Effector memory CD8-positive, alpha-beta T cell (primary cell): ENCODE measurements around the gene E2F1.

Experiments
- ATAC-seq: fragments of 150-1000 bp; cut with Tn5 transposase; replicated peaks from 2 replicates; pipeline ENCODE4 v1.10.0; 2021; ENCODE audit warnings: mild to moderate bottlenecking, moderate library complexity
- DNase-seq, 3 experiments: peaks; one replicate each; pipeline ENCODE4 v3.0.0; 2021
- H3K27ac Mint-ChIP-seq, 2 donors: one replicate each; pipeline ENCODE4 v1.8.0; 2022; ENCODE audit warnings: mild to moderate bottlenecking in 2 of 2, mixed read lengths in 2 of 2, moderate library complexity in 2 of 2
- H3K27me3 Mint-ChIP-seq, 2 donors: one replicate each; pipeline ENCODE4 v1.8.0; 2022; ENCODE audit warnings: mixed read lengths in 2 of 2
- H3K36me3 Mint-ChIP-seq: one replicate; pipeline ENCODE4 v1.8.0; 2022; ENCODE audit warnings: mild to moderate bottlenecking, moderate library complexity, mixed read lengths; ENCODE audit not compliant: insufficient read depth
- H3K4me1 Mint-ChIP-seq, 2 donors: one replicate each; pipeline ENCODE4 v1.8.0; 2022; ENCODE audit warnings: low read depth in 2 of 2, mixed read lengths in 2 of 2
- H3K4me3 Mint-ChIP-seq, 2 donors: one replicate each; pipeline ENCODE4 v1.8.0; 2022; ENCODE audit warnings: mild to moderate bottlenecking in 2 of 2, mixed read lengths in 2 of 2, moderate library complexity in 2 of 2
- H3K9me3 Mint-ChIP-seq, 2 donors: one replicate each; pipeline ENCODE4 v1.8.0; 2022; ENCODE audit warnings: mixed read lengths in 2 of 2

Gene E2F1

DNA sequence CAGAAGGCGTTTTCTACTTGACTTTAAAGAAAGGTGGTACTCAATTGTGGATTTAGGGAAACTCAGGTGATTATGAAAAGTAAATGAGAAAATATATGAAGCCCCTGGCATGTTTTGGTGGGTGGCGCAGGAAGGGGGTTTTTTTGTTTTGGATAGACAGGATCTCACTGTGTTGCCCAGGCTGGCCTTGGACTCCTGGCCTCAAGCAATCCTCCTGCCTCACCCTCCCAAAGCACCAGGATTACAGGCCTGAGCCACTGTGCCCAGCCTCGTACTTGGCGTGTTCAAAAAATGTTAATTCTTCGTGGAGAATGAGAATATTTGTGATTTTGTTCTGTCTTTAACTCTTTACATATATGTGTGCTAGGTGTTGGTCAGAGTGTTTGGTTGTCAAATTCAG, 56.2 kb downstream of the E2F1 start:
- Mint-ChIP-seq H3K9me3 (no peaks in the 10 kb centered on the region), H3K4me1 (peaks cover 10 to 13% of the 10 kb centered on the region in 2 donors), H3K27ac (peak overlapping the region in 1 of 2 donors; percentile 49), H3K36me3 (peaks cover 29% of the 10 kb centered on the region), H3K27me3 (no peaks in the 10 kb centered on the region), H3K4me3 (no peak overlapping the region)
- ATAC-seq (no peak), DNase-seq (no peak)

DNA sequence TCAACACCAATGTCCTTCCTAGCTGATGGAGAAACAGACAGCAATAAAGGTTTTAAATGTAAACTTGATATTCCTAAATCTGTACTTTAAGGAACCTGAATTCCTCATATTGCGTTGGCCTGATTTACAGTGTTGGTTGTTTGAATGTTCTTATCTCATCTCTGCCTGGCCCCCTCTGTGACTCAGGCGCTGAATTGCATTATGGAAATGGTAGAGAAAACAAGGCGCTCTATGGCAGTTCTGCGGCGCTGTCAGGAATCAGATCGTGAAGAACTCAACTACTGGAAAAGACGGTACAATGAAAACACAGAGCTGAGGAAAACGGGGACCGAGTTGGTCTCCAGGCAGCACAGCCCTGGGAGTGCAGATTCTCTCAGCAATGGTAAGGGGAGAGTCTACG, 56.7 kb downstream of the E2F1 start:
- Mint-ChIP-seq H3K27me3 (no peaks in the 10 kb centered on the region), H3K4me1 (peaks cover 15 to 17% of the 10 kb centered on the region in 2 donors), H3K27ac (peak overlapping the region in 1 of 2 donors; percentile 15), H3K9me3 (no peaks in the 10 kb centered on the region), H3K36me3 (peaks cover 28% of the 10 kb centered on the region), H3K4me3 (no peak overlapping the region)
- ATAC-seq (no peak), DNase-seq (no peak)

DNA sequence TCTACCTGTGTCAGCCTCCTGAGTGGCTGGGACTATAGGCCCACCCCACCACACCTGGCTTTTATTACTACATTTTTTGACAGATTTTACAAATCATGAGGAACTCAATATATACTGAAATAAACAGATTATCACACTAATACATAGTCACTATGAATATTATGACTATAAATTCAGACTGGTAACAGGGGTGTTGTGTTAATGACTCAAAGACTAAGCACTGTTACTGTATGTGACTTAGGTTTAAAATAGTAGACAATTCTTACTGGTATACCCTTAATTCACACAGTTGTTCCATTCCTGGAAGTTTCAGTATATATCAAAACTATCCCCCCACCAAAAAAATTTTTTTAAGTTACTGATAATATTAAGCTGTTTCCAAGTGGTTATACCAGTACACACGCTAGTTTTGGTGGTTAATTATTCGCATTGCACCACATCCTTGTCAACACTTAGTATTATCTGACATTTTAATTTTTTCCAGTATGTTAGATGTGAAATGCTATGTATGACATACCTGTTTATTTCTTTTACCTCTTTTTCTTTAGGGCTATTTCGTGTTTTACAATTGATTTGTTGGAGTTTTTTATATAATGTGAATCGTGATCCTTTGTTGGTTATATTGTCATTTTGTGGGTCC, 58.5 kb downstream of the E2F1 start:
- ATAC-seq, result no peak
- H3K9me3 Mint-ChIP-seq, result no peaks in the 10 kb centered on the region
- H3K27me3 Mint-ChIP-seq, result no peaks in the 10 kb centered on the region
- no peak overlapping the region for H3K4me3 Mint-ChIP-seq
- peaks cover 33% of the 10 kb centered on the region for H3K36me3 Mint-ChIP-seq
- no peak for DNase-seq
- H3K27ac Mint-ChIP-seq, result peak overlapping the region; percentile 29 to 65
- H3K4me1 Mint-ChIP-seq, result peaks cover 20 to 21% of the 10 kb centered on the region in 2 donors

DNA sequence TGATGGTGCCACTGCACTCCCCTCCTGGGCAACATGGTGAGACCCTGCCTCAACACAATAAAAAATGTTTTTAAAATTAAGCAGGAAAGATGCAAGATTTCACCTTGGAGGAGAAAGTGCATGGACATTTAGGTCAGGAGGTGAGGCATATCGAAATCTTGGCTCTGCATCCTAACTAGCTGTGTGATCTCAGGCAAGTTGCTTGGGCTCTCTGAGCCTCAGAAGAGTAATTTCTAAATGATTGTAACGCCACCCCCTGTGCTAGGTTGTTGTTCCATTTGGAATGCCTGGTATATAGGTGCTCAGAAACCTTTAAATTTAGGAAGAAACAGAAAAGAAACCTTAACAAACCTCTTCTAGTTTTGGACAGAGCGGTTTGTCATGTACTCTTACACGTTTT, 60.0 kb downstream of the E2F1 start:
- Mint-ChIP-seq H3K27me3 (no peaks in the 10 kb centered on the region), H3K4me3 (peak overlapping the region; percentile 42 to 66), H3K36me3 (peaks cover 33% of the 10 kb centered on the region), H3K9me3 (no peaks in the 10 kb centered on the region), H3K27ac (peak overlapping the region; percentile 90 to 91), H3K4me1 (peaks cover 21 to 22% of the 10 kb centered on the region in 2 donors)
- ATAC-seq, result no peak
- no peak for DNase-seq
